H9 (cell line): Measurements from ENCODE around the gene ANO6. TPM values are rescaled to one million over a fixed set of nuclear protein-coding genes. Genes with fewer than 3 reads are reported as not detected.

ENCODE experiments used
- DNase-seq: peaks from one replicate; pipeline ENCODE4 v3.0.0-alpha.2; 2017
- H2AFZ ChIP-seq: one replicate; pipeline ENCODE4 v1.6.1; 2013; ENCODE audit warnings: mild to moderate bottlenecking, low read length, control low read depth, moderate library complexity
- H2AK5ac ChIP-seq: 2 replicates; pipeline ENCODE4 v1.6.1; 2013; ENCODE audit warnings: low read length, control low read depth, mixed read lengths; ENCODE audit not compliant: insufficient read length
- H2BK120ac ChIP-seq: one replicate; pipeline ENCODE4 v1.6.1; 2013; ENCODE audit warnings: low read depth, mild to moderate bottlenecking, low read length, control low read depth, inconsistent platforms; ENCODE audit not compliant: poor library complexity, severe bottlenecking
- H2BK12ac ChIP-seq: 2 replicates; pipeline ENCODE4 v1.6.1; 2013; ENCODE audit warnings: low read length, control low read depth, mixed read lengths, low read depth; ENCODE audit not compliant: insufficient read length
- H2BK15ac ChIP-seq: 2 replicates; pipeline ENCODE4 v1.6.1; 2013; ENCODE audit warnings: low read depth, low read length, control low read depth
- H2BK20ac ChIP-seq: one replicate; pipeline ENCODE4 v1.6.1; 2013; ENCODE audit warnings: low read depth, mild to moderate bottlenecking, low read length, control low read depth, inconsistent platforms; ENCODE audit not compliant: poor library complexity, severe bottlenecking
- H2BK5ac ChIP-seq: 2 replicates; pipeline ENCODE4 v1.6.1; 2013; ENCODE audit warnings: low read length, control low read depth, mixed read lengths; ENCODE audit not compliant: insufficient read length
- H3K14ac ChIP-seq: 2 replicates; pipeline ENCODE4 v1.6.1; 2013; ENCODE audit warnings: low read length, control low read depth; ENCODE audit not compliant: insufficient read depth
- H3K18ac ChIP-seq: 2 replicates; pipeline ENCODE4 v1.6.1; 2013; ENCODE audit warnings: low read depth, mild to moderate bottlenecking, mixed read lengths, low read length, control low read depth; ENCODE audit not compliant: insufficient read length
- H3K23ac ChIP-seq: 2 replicates; pipeline ENCODE4 v1.6.1; 2013; ENCODE audit warnings: low read length, control low read depth, mixed read lengths, low read depth; ENCODE audit not compliant: insufficient read length
- H3K23me2 ChIP-seq: 2 replicates; pipeline ENCODE4 v1.6.1; 2013; ENCODE audit warnings: low read depth, mild to moderate bottlenecking, mixed read lengths, low read length, control low read depth; ENCODE audit not compliant: insufficient read length, poor library complexity, severe bottlenecking
- H3K27ac ChIP-seq: 2 replicates; pipeline ENCODE4 v1.5.1; 2013; ENCODE audit warnings: low read length, control low read depth, mixed read lengths, low read depth; ENCODE audit not compliant: insufficient read length
- H3K27me3 ChIP-seq: 2 replicates; pipeline ENCODE4 v1.6.1; 2013; ENCODE audit warnings: low read length, control low read depth, inconsistent platforms; ENCODE audit not compliant: insufficient read depth
- H3K4ac ChIP-seq: 2 replicates; pipeline ENCODE4 v1.6.1; 2013; ENCODE audit warnings: low read depth, mild to moderate bottlenecking, control low read depth, inconsistent platforms, low read length, moderate library complexity
- H3K4me1 ChIP-seq: 2 replicates; pipeline ENCODE4 v1.6.1; 2013; ENCODE audit warnings: low read length, control low read depth, inconsistent platforms; ENCODE audit not compliant: insufficient read depth
- H3K4me2 ChIP-seq: 2 replicates; pipeline ENCODE4 v1.6.1; 2013; ENCODE audit warnings: low read length, control low read depth, mixed read lengths; ENCODE audit not compliant: insufficient read length, insufficient read depth
- H3K56ac ChIP-seq: 2 replicates; pipeline ENCODE4 v1.6.1; 2013; ENCODE audit warnings: low read depth, mild to moderate bottlenecking, mixed read lengths, low read length, control low read depth; ENCODE audit not compliant: insufficient read length
- H3K79me1 ChIP-seq: 2 replicates; pipeline ENCODE4 v1.6.1; 2013; ENCODE audit warnings: low read depth, mild to moderate bottlenecking, moderate library complexity, low read length, control low read depth, inconsistent platforms; ENCODE audit not compliant: insufficient read depth, poor library complexity, severe bottlenecking
- H3K79me2 ChIP-seq: 2 replicates; pipeline ENCODE4 v1.6.1; 2013; ENCODE audit warnings: low read length, control low read depth, inconsistent platforms; ENCODE audit not compliant: insufficient read depth
- H3K9ac ChIP-seq: 2 replicates; pipeline ENCODE4 v1.6.1; 2013; ENCODE audit warnings: low read length, control low read depth, mixed read lengths; ENCODE audit not compliant: insufficient read length; ENCODE audit errors: extremely low read depth
- H3K9me3 ChIP-seq: one replicate; pipeline ENCODE4 v1.6.1; 2013; ENCODE audit warnings: low read depth, low read length, inconsistent platforms; ENCODE audit not compliant: control insufficient read depth
- H3T11ph ChIP-seq: one replicate; pipeline ENCODE4 v1.6.1; 2013; ENCODE audit warnings: mild to moderate bottlenecking, low read length, control low read depth, inconsistent platforms
- H4K20me1 ChIP-seq: one replicate; pipeline ENCODE4 v1.6.1; 2013; ENCODE audit not compliant: control insufficient read depth, insufficient read length, insufficient read depth
- H4K5ac ChIP-seq: 2 replicates; pipeline ENCODE4 v1.6.1; 2013; ENCODE audit warnings: low read depth, mild to moderate bottlenecking, mixed read lengths, low read length, control low read depth; ENCODE audit not compliant: insufficient read length
- H4K8ac ChIP-seq: replicated peaks from 2 replicates; pipeline ENCODE4 v1.6.1; 2013; ENCODE audit warnings: low read length, control low read depth, mixed read lengths, low read depth; ENCODE audit not compliant: insufficient read length
- H4K91ac ChIP-seq: 2 replicates; pipeline ENCODE4 v1.6.1; 2013; ENCODE audit warnings: low read depth, mild to moderate bottlenecking, moderate library complexity, mixed read lengths, low read length, control low read depth; ENCODE audit not compliant: insufficient read length
- H3K27ac Mint-ChIP-seq, 3 experiments: 2 replicates in 2 of 3; 3 replicates in 1 of 3; pipeline ENCODE4 v1.8.0; 2020 to 2021; ENCODE audit warnings: mixed read lengths in 3 of 3, mild to moderate bottlenecking in 1 of 3, moderate library complexity in 1 of 3
- H3K27me3 Mint-ChIP-seq: 2 replicates; pipeline ENCODE4 v1.8.0; 2021; ENCODE audit warnings: low read depth, mild to moderate bottlenecking, moderate library complexity, mixed read lengths
- H3K36me3 Mint-ChIP-seq, 3 experiments: 2 replicates in 2 of 3; 3 replicates in 1 of 3; pipeline ENCODE4 v1.8.0; 2020 to 2021; ENCODE audit warnings: low read depth in 3 of 3, mixed read lengths in 3 of 3; ENCODE audit not compliant: insufficient read depth in 1 of 3
- H3K4me1 Mint-ChIP-seq, 2 experiments: 2 replicates each; pipeline ENCODE4 v1.8.0; 2020; ENCODE audit warnings: mixed read lengths in 2 of 2
- H3K4me3 Mint-ChIP-seq, 2 experiments: 2 replicates in 1 of 2; 3 replicates in 1 of 2; pipeline ENCODE4 v1.8.0; 2020 to 2021; ENCODE audit warnings: mild to moderate bottlenecking in 2 of 2, mixed read lengths in 2 of 2, moderate library complexity in 1 of 2
- H3K9me3 Mint-ChIP-seq, 2 experiments: 2 replicates in 1 of 2; 3 replicates in 1 of 2; pipeline ENCODE4 v1.8.0; 2020; ENCODE audit warnings: mild to moderate bottlenecking in 2 of 2, mixed read lengths in 2 of 2, moderate library complexity in 1 of 2
- CTCF ChIP-seq: fragments of 200-600 bp; sonication (generic); conservative IDR thresholded peaks from 3 replicates; pipeline ENCODE4 v1.8.0; 2021; ENCODE audit warnings: antibody characterized with exemption, mild to moderate bottlenecking
- WGBS: extraction: QIAGEN DNeasy Blood & Tissue Kit; methylation state at CpG from one replicate; pipeline ENCODE4 v1.1.7; 2013; ENCODE audit warnings: missing lambda C conversion rate, low lambda C conversion rate, mixed read lengths; ENCODE audit not compliant: insufficient read length; ENCODE audit errors: extremely low coverage; 5-methylcytosine and 5-hydroxymethylcytosine counted together
- total RNA-seq: library from RNA; stranded (reverse); gene quantifications from 2 replicates; pipeline ENCODE4 v1.2.1, GENCODE V29; 2021

The ANO6 gene
- total RNA-seq, 1 experiment from 2014 or later, result 24.3 TPM

DNA sequence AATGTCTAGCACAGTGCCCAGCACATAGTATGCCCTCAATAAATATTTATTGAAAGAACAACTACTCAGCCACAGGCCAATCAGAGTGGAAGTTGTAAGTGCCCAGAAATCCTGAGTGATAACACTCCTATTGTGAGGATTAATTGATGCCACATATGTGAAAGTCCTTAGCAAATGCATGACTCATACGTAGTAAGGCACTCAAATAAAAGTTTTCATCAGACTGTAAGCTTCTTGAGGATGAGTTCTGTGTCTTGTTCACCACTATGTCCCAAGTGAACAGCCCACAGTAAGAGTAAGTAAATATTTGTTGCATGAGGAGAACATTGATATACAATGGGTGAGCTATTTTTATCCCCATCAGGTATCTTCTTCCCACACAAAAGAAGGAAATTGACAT is 24.7 kb upstream of the ANO6 start:
- Mint-ChIP-seq H3K27ac (no peak overlapping the region), H3K27me3 (no peaks in the 10 kb centered on the region), H3K4me3 (no peak overlapping the region), H3K36me3 (no peaks in the 10 kb centered on the region; a peak in 1 of 7 replicates), H3K9me3 (no peaks in the 10 kb centered on the region), H3K4me1 (peaks cover 5 to 9% of the 10 kb centered on the region in 2 experiments)
- Histone ChIP-seq H3T11ph (no peak overlapping the region), H3K27me3 (no peaks in the 10 kb centered on the region), H2BK15ac (no peak overlapping the region), H3K4me2 (no peak overlapping the region), H3K23me2 (no peaks in the 10 kb centered on the region), H3K23ac (no peak overlapping the region), H3K27ac (no peak overlapping the region), H2AK5ac (no peak overlapping the region), H4K5ac (no peak overlapping the region), H3K9ac (no peak overlapping the region), H2BK12ac (no peak overlapping the region), H4K91ac (no peak overlapping the region), H3K18ac (no peak overlapping the region), H4K8ac (no peak overlapping the region), H2AFZ (no peak overlapping the region), H3K4ac (no peak overlapping the region), H3K14ac (no peak overlapping the region), H3K4me1 (no peaks in the 10 kb centered on the region; the same call in 1 of the 2 replicates), H3K79me2 (no peaks in the 10 kb centered on the region), H3K56ac (no peak overlapping the region), H4K20me1 (no peaks in the 10 kb centered on the region), H2BK5ac (no peak overlapping the region), H2BK120ac (no peak overlapping the region), H3K79me1 (no peaks in the 10 kb centered on the region), H2BK20ac (no peak overlapping the region), H3K9me3 (no peaks in the 10 kb centered on the region)
- WGBS, result no CpG with 5 or more reads among the region's 1 CpG
- no peak for TF ChIP-seq CTCF
- no peak for DNase-seq
